ENCODE results near the gene COL2A1.
"Not testable (repeated sequence)": the region's sequence is repeated elsewhere in the genome, so short reads cannot be mapped to it uniquely, and the experiment has no call there.

The COL2A1 gene

GRCh38 chr12:47965581-47965980, 38.7 kb downstream of the COL2A1 start:
- Histone ChIP-seq H3K4me1 (ENCODE audit: control insufficient read depth, insufficient read depth, low read length) (peaks cover 11% of the 10 kb centered on the region), H3K36me3 (ENCODE audit: control insufficient read depth, insufficient read depth, low read length) (no peaks in the 10 kb centered on the region)
- 94 to 96% methylated on average over 3 of the region's 3 CpGs for WGBS, 2 experiments

DNA sequence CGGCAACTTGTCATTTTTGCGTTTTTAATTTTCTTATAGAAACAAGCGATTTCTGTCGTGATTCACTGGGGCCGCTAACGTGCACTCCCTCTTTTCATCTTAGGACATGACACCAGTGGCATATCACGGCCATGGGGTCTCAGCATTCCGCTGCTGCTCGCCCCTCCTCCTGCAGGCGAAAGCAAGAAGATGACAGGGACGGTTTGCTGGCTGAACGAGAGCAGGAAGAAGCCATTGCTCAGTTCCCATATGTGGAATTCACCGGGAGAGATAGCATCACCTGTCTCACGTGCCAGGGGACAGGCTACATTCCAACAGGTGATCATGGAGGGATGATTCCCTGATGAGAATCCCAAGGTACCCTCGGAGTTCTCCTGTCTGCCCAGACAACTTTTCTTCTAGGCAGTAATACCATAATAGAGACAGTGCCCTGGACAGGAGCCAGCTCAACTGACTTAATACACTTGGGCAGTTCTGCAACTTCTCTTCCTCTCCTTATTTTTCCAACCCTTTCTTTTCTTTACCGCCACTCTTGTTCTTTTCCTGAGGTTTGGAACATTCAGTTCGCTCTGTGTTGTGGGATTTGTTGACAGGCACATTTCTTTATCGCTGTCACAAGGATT, 40.1 kb downstream of the COL2A1 start:
- peaks cover 42% of the 10 kb centered on the region for H3K27me3 ChIP-seq (ENCODE audit: control insufficient read depth, insufficient read depth, low read length, poor library complexity, severe bottlenecking)
- H3K4me1 ChIP-seq (ENCODE audit: control insufficient read depth, insufficient read depth, low read length): peaks cover 11% of the 10 kb centered on the region
- no peaks in the 10 kb centered on the region for H3K9me3 ChIP-seq (ENCODE audit: control insufficient read depth, low read length)
- 21 to 23% methylated on average over 18 of the region's 18 CpGs for WGBS, 2 experiments
- peak overlapping the region; percentile 66 for H3K4me3 ChIP-seq (ENCODE audit: insufficient read depth, low read depth, low read length)
- H3K27ac ChIP-seq (ENCODE audit: insufficient read depth, low read depth, low read length, poor library complexity, severe bottlenecking): no peak overlapping the region
- H3K36me3 ChIP-seq (ENCODE audit: control insufficient read depth, insufficient read depth, low read length): no peaks in the 10 kb centered on the region

More at GRCh38 chr12:47965581-47965980, 38.7 kb downstream of the COL2A1 start:
- Histone ChIP-seq H3K9me3 (ENCODE audit: control insufficient read depth, low read length) (no peaks in the 10 kb centered on the region), H3K4me3 (ENCODE audit: insufficient read depth, low read depth, low read length) (no peak overlapping the region), H3K27ac (ENCODE audit: insufficient read depth, low read depth, low read length, poor library complexity, severe bottlenecking) (no peak overlapping the region), H3K27me3 (ENCODE audit: control insufficient read depth, insufficient read depth, low read length, poor library complexity, severe bottlenecking) (peaks cover 42% of the 10 kb centered on the region)

- no peaks in the 10 kb centered on the region for H3K9me3 ChIP-seq (ENCODE audit: control insufficient read depth, low read length)
- H3K36me3 ChIP-seq (ENCODE audit: control insufficient read depth, insufficient read depth, low read length): no peaks in the 10 kb centered on the region
- H3K27me3 ChIP-seq (ENCODE audit: control insufficient read depth, insufficient read depth, low read length, poor library complexity, severe bottlenecking): peaks cover 42% of the 10 kb centered on the region
- 1% methylated on average over 59 of the region's 59 CpGs for WGBS, 2 experiments
- peak within 1 kb of the TSS; percentile 66 for H3K4me3 ChIP-seq (ENCODE audit: insufficient read depth, low read depth, low read length)
- H3K27ac ChIP-seq (ENCODE audit: insufficient read depth, low read depth, low read length, poor library complexity, severe bottlenecking): no peak within 1 kb of the TSS
- H3K4me1 ChIP-seq (ENCODE audit: control insufficient read depth, insufficient read depth, low read length): peaks cover 11% of the 10 kb centered on the region
Observed at GRCh38 chr12:47963340-47964040, 40.8 kb downstream of the COL2A1 start, which contains the start of gene TMEM106C. Gene TMEM106C, plus strand, starts transcription at chr12:47963596. Its CDS starts 641 bp downstream, at chr12:47964237.

GRCh38 chr12:47962198-47962597, 42.1 kb downstream of the COL2A1 start:
- Histone ChIP-seq H3K4me1 (ENCODE audit: control insufficient read depth, insufficient read depth, low read length) (peaks cover 11% of the 10 kb centered on the region), H3K27me3 (ENCODE audit: control insufficient read depth, insufficient read depth, low read length, poor library complexity, severe bottlenecking) (peaks cover 42% of the 10 kb centered on the region)
- whole genome bisulfite sequencing, 2 experiments: 88 to 94% methylated on average over 11 of the region's 11 CpGs

DNA sequence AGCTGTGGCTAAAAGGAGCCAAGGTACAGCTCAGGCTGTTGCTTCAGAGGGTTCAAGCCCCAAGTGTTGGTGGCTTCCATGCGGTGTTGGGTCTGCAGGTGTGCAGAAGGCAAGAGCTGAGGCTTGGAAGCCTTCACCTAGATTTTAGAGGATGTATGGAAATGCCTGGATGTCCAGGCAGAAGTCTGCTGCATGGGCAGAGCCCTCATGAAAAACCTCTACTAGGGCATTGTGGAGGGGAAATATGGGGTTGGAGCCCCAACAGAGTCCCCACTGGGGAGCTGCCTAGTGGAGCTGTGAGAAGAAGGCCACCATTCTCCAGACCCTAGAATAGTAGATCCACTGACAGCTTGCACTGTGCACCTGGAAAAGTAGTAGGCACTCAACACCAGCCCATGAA, 46.6 kb downstream of the COL2A1 start:
- WGBS, 2 experiments: 93% methylated on average over 1 of the region's 1 CpG

More at GRCh38 chr12:47962198-47962597, 42.1 kb downstream of the COL2A1 start:
- Histone ChIP-seq H3K36me3 (ENCODE audit: control insufficient read depth, insufficient read depth, low read length) (no peaks in the 10 kb centered on the region), H3K4me3 (ENCODE audit: insufficient read depth, low read depth, low read length) (no peak overlapping the region), H3K9me3 (ENCODE audit: control insufficient read depth, low read length) (peaks cover 2% of the 10 kb centered on the region), H3K27ac (ENCODE audit: insufficient read depth, low read depth, low read length, poor library complexity, severe bottlenecking) (no peak overlapping the region)

DNA sequence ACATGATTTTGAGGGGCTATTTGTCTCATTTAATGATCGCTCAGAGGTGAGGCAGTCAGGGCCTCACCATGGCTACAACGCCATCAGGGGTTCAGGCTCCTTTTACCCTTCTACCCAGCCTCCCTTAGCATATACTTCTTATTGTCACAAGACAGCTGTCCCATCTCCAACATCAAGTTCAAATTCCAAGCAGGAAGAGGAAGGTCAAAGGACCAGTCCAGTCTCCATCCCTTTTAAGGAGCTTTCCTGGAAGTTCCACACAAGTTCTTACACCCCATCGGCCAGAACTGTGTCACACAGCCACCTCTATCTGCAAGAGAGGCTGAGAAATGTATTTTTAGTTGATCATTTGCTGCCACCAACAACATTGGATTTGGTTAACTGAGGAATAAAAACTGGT, 49.2 kb downstream of the COL2A1 start:
- H3K27ac ChIP-seq (ENCODE audit: insufficient read depth, low read depth, low read length, poor library complexity, severe bottlenecking): no peak overlapping the region
- no peak overlapping the region for H3K4me3 ChIP-seq (ENCODE audit: insufficient read depth, low read depth, low read length)
- WGBS, 2 experiments: 92 to 98% methylated on average over 3 of the region's 3 CpGs

More for the DNA sequence above, 46.6 kb downstream of the COL2A1 start:
- not testable (repeated sequence) for H3K27ac ChIP-seq (ENCODE audit: insufficient read depth, low read depth, low read length, poor library complexity, severe bottlenecking); H3K36me3 ChIP-seq (ENCODE audit: control insufficient read depth, insufficient read depth, low read length); H3K9me3 ChIP-seq (ENCODE audit: control insufficient read depth, low read length); H3K4me3 ChIP-seq (ENCODE audit: insufficient read depth, low read depth, low read length); H3K4me1 ChIP-seq (ENCODE audit: control insufficient read depth, insufficient read depth, low read length)
- peaks cover 16% of the 10 kb centered on the region for H3K27me3 ChIP-seq (ENCODE audit: control insufficient read depth, insufficient read depth, low read length, poor library complexity, severe bottlenecking)

DNA sequence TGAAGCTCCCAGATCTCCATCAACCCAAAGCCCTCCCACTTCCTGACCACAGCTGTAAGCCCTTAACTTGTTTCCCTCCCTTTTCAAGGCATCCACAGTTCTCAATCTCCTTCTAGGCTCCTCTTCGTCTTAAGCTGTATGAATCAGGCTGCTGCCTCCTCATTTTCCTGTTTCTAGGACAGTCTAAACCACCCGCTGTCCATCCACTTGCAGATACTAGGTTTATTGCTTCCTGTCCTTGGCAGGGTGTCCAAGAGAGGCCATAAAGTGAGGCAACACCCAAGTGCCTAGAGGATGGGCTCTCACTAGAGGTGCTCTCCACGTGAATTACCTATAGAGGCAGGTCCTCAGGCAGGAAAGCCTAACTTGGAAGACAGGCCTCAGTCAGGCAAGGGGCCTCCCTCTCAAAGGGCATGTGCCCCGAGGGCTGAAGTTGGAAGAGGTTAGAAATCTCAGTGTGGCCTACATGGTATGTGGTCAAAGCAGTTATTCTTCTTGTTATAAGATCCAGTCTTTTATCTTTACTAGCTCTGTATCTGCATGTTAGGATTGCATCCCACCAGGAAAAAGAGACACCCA, 49.7 kb downstream of the COL2A1 start:
- no peaks in the 10 kb centered on the region for H3K36me3 ChIP-seq (ENCODE audit: control insufficient read depth, insufficient read depth, low read length)
- no peak overlapping the region for H3K4me3 ChIP-seq (ENCODE audit: insufficient read depth, low read depth, low read length)
- H3K27me3 ChIP-seq (ENCODE audit: control insufficient read depth, insufficient read depth, low read length, poor library complexity, severe bottlenecking): no peaks in the 10 kb centered on the region
- WGBS, 2 experiments: 89 to 90% methylated on average over 4 of the region's 4 CpGs
- H3K9me3 ChIP-seq (ENCODE audit: control insufficient read depth, low read length): peaks cover 2% of the 10 kb centered on the region
- H3K27ac ChIP-seq (ENCODE audit: insufficient read depth, low read depth, low read length, poor library complexity, severe bottlenecking): no peak overlapping the region
- H3K4me1 ChIP-seq (ENCODE audit: control insufficient read depth, insufficient read depth, low read length): no peaks in the 10 kb centered on the region

More for the DNA sequence above, 49.2 kb downstream of the COL2A1 start:
- H3K4me1 ChIP-seq (ENCODE audit: control insufficient read depth, insufficient read depth, low read length): no peaks in the 10 kb centered on the region
- no peaks in the 10 kb centered on the region for H3K27me3 ChIP-seq (ENCODE audit: control insufficient read depth, insufficient read depth, low read length, poor library complexity, severe bottlenecking)
- no peaks in the 10 kb centered on the region for H3K36me3 ChIP-seq (ENCODE audit: control insufficient read depth, insufficient read depth, low read length)
- H3K9me3 ChIP-seq (ENCODE audit: control insufficient read depth, low read length): peaks cover 2% of the 10 kb centered on the region

GRCh38 chr12:47954058-47954457, 50.2 kb downstream of the COL2A1 start:
- no peak overlapping the region for H3K27ac ChIP-seq (ENCODE audit: insufficient read depth, low read depth, low read length, poor library complexity, severe bottlenecking)
- H3K27me3 ChIP-seq (ENCODE audit: control insufficient read depth, insufficient read depth, low read length, poor library complexity, severe bottlenecking): no peaks in the 10 kb centered on the region
- no peak overlapping the region for H3K4me3 ChIP-seq (ENCODE audit: insufficient read depth, low read depth, low read length)
- no peaks in the 10 kb centered on the region for H3K36me3 ChIP-seq (ENCODE audit: control insufficient read depth, insufficient read depth, low read length)
- peaks cover 2% of the 10 kb centered on the region for H3K9me3 ChIP-seq (ENCODE audit: control insufficient read depth, low read length)
- WGBS, 2 experiments: 90 to 93% methylated on average over 8 of the region's 8 CpGs
- H3K4me1 ChIP-seq (ENCODE audit: control insufficient read depth, insufficient read depth, low read length): no peaks in the 10 kb centered on the region

DNA sequence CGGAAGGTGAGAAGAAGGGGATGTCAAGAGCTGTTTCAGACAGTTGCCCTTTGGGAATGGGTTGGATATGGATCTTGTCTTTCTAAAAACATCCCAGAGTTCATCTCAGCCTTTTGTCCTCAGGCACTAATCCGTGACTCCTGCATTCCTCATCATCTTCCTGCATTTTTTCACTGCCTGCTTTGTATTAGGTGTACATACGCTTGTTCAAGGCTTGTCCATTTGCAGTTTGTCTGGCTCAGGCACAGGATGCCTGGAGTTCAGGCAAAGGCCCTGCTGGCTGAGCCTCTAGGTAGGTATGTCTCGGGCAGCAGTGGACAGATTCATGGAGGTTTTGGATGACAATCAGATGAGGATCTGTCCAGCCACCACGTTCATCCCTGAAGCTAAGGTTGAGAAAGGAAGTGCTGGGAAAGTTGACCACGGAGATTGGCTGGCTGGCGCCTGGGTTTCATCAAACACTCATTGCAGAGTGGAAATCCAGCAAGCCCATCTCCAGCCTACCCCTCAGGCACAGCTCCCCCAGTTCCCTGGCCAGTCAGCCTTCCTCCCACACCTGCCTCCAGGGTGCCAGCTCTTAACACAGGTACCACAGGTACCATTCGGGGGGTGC, 53.3 kb downstream of the COL2A1 start:
- 87 to 89% methylated on average over 8 of the region's 8 CpGs for WGBS, 2 experiments
- no peaks in the 10 kb centered on the region for H3K27me3 ChIP-seq (ENCODE audit: control insufficient read depth, insufficient read depth, low read length, poor library complexity, severe bottlenecking)
- no peak overlapping the region for H3K27ac ChIP-seq (ENCODE audit: insufficient read depth, low read depth, low read length, poor library complexity, severe bottlenecking)

More for the DNA sequence above, 53.3 kb downstream of the COL2A1 start:
- Histone ChIP-seq H3K4me1 (ENCODE audit: control insufficient read depth, insufficient read depth, low read length) (no peaks in the 10 kb centered on the region), H3K4me3 (ENCODE audit: insufficient read depth, low read depth, low read length) (no peak overlapping the region), H3K9me3 (ENCODE audit: control insufficient read depth, low read length) (no peaks in the 10 kb centered on the region), H3K36me3 (ENCODE audit: control insufficient read depth, insufficient read depth, low read length) (no peaks in the 10 kb centered on the region)
